CD4-positive, alpha-beta T cell treated with Interleukin-6 at 100 ng/mL for 8 hours (primary cell): ENCODE data around the gene LDHAL6B.

Experiments
- DNase-seq: peaks from one replicate; pipeline ENCODE4 v3.0.0-alpha.2; 2020; ENCODE audit warnings: mixed read lengths, low spot score

Gene LDHAL6B

DNA sequence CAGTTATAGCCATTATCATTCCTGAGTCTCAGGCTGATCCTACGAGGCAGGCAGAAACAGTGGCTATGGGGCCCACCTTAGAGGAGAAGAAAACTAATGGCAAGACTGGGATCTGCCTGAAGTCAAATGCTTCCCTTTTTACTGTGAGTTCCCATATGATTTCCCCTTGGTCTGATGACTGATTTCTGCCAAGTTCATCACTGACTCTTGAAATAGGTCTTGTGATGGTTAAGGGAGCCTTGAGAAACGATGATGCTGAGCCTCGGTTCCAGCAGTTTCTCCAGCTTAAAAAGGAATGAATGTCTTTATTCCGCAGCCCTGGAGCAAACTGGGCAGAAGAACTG is 29.4 kb upstream of the LDHAL6B start:
- no peak for DNase-seq

DNA sequence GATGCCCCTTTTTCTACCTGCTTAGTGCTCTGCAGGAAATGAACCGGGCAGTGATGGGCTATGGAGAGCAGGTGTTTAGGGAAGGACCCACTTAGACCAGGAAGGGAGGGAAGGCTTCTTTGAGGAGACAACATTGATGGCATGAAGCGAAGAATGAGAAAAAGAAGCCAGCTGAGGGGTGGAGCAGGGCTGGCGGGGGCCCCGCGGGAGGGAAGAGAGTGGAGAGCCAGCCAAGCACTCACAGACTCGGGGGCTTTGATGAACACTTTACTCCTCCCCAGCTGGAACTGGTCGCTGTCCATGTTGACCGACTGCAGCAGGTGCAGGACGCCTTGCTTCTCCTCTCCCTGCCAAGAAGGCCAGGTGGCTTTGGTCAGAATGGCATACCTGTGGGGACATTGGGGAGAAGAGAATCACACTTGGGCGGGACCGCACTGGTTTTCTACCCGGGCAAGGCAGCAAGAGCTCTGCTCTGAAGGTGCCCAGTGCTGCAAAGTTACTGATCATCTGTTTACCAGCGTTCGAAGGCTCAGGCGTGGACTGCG is 28.4 kb upstream of the LDHAL6B start:
- no peak for DNase-seq

- no peak for DNase-seq
Observed at GRCh38 chr15:59179717-59180116, 26.9 kb upstream of the LDHAL6B start.

- no peak for DNase-seq
Observed at GRCh38 chr15:59180945-59181600, 25.6 kb upstream of the LDHAL6B start.

- no peak for DNase-seq
Observed at GRCh38 chr15:59185725-59186124, 20.9 kb upstream of the LDHAL6B start.

DNA sequence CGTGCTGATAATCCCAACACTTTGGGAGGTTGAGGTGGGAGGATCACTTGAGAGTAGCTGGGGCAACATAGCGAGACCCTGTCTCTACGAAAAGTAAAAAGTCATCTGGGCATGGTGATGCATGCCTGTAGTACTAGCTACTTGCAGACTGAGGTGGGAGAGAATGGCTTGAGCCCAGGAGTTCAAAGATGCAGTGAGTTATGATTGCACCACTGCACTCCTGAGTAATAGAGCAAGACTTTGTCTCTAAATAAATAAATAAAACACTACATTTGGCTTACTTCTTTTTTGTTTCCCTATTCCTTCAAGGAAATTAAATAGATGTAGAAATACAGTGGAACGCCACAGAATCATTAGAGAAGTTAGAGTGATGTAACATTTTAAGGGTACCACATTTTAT is 20.1 kb upstream of the LDHAL6B start:
- DNase-seq: no peak

- no peak for DNase-seq
Observed at GRCh38 chr15:59189241-59189640, 17.4 kb upstream of the LDHAL6B start.

GRCh38 chr15:59190291-59190690 is 16.4 kb upstream of the LDHAL6B start:
- no peak for DNase-seq

DNA sequence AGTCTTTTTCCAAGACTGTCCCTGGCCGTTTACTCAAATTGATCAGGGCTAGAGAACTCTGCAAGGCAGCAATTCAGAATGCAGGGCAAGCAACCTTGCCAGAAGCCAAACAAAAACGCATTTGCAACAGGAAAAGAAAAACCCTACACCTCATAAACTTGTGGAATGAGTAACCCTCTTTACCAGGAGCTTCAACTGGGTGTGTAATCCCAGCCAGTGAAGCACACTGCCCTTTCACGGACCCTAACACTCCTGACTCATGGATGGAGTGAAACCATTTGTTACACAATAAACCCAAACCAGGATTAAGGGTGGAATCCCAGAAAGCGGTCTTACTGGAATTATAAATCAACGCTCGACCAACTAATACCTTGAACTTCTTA is 14.8 kb upstream of the LDHAL6B start:
- DNase-seq: no peak

- DNase-seq: no peak
Observed at GRCh38 chr15:59194639-59195325, 11.9 kb upstream of the LDHAL6B start.

DNA sequence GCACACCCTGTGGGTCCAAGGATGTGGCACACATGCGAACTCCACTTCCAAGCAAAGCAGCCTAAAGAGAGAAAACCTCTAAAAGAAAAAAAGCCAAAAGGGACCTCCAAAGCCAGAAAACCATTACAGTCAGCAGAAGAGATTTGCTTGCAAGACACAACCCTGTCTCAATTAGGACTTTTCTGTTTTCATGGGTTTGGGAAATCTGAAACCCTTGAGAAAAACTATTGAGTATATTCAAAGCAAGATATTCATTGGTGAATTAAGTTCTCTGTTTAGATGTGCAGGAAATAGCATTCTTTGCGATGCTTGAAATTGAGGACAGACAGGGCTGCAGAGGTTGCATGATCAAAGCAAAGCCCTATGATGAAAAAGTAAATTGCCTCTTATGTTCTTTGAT is 10.2 kb upstream of the LDHAL6B start:
- no peak for DNase-seq

GRCh38 chr15:59197454-59197853 is 9.2 kb upstream of the LDHAL6B start:
- no peak for DNase-seq

- DNase-seq: no peak
Observed at GRCh38 chr15:59199626-59200465, 6.8 kb upstream of the LDHAL6B start.

DNA sequence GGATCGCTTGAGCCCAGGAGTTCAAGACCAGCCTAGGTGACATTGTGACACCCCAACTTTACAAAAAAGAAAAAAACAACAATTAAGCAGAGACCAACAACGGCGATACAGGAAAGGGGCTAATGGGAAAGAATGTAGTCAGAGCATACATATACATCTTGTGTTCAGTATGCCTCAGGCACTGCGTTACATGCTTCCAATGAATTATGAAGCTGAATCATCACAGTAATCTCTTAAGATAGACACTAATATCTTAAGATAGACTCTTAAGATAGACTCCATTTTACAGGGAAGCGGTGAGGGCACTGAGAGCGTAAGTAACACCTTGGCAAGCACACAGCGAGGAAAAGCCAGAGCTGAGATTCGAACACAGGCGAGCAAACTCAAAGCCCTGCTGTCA is 6.1 kb upstream of the LDHAL6B start:
- DNase-seq: no peak

GRCh38 chr15:59203008-59203407 is 3.6 kb upstream of the LDHAL6B start:
- no peak for DNase-seq

GRCh38 chr15:59203657-59204056 is 3.0 kb upstream of the LDHAL6B start:
- no peak for DNase-seq

GRCh38 chr15:59205839-59206622 is 612 bp upstream of the LDHAL6B start:
- no peak for DNase-seq

DNA sequence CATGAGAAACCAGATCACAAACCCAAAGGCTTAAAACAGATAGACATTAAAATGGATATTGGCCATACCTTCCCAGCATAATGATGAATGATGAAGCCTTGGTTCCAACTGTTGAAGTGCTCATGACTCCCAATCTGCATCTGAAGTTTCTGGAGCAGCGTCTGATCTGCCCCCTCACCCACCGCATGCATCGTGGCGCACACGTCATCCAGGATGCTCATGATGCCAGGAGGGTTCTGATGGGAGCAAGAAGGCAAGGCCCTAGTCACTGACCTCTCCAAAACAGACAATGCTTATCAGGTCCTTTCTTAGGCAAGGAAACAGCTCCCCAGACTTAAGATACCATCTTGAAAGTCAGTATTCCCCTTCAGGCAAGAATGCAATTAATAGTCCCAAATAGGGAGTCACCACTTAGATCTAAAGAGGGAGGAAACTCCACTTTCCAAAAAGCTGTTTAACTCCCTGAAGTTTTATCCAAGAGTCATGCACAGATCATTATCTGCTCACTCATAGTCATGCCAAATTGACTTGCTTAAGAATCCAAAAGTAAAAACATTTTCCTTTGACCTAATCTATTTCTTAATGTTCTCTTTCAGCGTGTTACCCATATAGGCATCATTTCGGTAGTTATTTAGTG is 2.1 kb downstream of the LDHAL6B start:
- no peak for DNase-seq

DNA sequence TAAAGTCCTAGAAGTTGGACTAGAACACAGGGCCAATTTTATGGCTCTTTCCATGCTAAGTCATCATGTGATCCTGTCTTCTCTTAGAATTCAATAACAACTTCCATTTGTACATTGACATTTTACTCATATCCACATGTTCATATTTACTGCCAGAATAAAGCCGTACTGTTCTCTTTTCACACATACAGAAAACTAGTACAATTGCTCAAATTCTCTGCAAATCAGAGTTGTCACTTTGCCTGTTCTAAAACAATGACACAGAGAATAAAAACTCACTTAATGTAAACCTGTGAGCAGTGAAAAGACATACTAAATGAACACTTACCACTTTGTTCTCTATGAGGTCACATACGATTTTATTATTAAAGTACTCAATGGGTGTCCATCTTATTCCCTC is 3.5 kb downstream of the LDHAL6B start:
- DNase-seq: no peak

GRCh38 chr15:59216911-59217310 is 10.3 kb downstream of the LDHAL6B start:
- DNase-seq: no peak

- no peak for DNase-seq
Observed at GRCh38 chr15:59217876-59218498, 11.3 kb downstream of the LDHAL6B start.
